ENCODE measurements around the gene MRPL53. TPM values are rescaled to one million over a fixed set of nuclear protein-coding genes. Genes with fewer than 3 reads are reported as not detected.

Gene MRPL53
- total RNA-seq, 1 experiment from 2014 or later, result 52.1 TPM

DNA sequence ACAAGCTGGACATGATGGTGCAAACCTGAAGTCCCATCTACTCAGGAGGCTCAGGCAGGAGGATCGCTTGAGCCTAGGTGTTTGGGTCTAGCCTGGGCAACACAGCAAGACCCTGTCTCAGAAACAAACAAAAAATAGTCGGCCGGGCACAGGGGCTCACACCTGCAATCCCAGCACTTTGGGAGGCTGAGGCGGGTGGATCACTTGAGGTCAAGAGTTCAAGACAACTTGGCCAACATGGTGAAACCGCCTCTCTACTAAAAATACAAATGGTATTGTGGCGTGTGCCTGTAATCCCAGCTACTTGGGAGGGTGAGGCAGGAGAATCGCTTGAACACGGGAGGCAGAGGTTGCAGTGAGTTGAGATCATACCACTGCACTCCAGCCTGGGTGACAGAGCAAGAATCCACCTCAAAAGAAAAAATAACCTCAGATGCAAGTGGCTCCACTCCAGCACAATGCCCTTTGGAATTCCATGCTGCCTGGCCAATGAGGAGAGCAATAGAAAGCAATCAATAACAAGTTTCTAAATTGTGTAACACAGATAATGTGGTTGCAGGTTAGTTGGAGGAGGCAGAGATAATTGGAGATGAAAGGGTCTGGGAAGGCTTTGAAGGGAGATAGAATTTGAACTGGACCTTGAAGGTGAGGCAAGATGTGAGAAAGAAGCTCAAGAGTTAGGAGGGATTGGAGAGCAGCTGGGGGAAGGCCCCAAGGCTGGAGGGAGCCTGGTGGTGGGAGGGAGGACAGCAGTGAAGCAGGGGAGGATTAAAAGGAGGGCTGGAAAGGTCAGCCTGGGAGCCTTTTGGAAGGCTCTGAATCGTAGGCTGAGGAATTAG lies 16.4 kb upstream of the MRPL53 start:
- CTCF ChIA-PET, result interaction anchor here (1.0 to 1.1 kb wide), 2 partner anchors 9 to 84 kb away, joined by 3 to 4 read pairs; no protein-coding TSS in a partner anchor

DNA sequence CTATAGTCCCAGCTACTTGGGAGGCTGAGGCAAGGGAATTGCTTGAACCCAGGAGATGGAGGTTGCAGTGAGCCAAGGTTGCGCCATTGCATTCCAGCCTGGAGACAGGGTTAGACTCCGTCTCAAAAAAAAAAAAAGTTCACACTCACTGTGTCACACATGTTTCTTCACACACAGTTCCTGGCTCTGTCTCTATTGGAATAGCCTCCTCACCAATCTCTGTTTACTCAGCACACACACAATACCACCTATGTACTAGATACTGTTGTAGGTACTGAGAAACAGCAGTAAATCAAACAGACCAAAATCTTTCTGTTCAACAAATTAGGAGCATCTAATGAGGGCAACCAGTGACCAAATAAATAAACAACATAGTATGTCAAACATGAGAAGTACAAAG lies 13.7 kb upstream of the MRPL53 start:
- Mint-ChIP-seq H3K36me3 (peaks cover 24% of the 10 kb centered on the region), H3K9me3 (no peaks in the 10 kb centered on the region), H3K27ac (no peak overlapping the region), H3K27me3 (ENCODE audit: low read depth) (no peaks in the 10 kb centered on the region), H3K4me3 (no peak overlapping the region), H3K4me1 (peaks cover 6% of the 10 kb centered on the region)
- ATAC-seq, result no peak
- ChIA-PET CTCF (no interaction called here), POLR2A (no interaction called here)
- TF ChIP-seq GRHL2 (CRISPR knock-in tag; IDR thresholded peaks at IDR 0.05; ENCODE audit: insufficient replicate concordance, severe bottlenecking), result no peak
- TF ChIP-seq TP53 (CRISPR knock-in tag; IDR thresholded peaks at IDR 0.05), result no peak
- TF ChIP-seq, protein P1, sequence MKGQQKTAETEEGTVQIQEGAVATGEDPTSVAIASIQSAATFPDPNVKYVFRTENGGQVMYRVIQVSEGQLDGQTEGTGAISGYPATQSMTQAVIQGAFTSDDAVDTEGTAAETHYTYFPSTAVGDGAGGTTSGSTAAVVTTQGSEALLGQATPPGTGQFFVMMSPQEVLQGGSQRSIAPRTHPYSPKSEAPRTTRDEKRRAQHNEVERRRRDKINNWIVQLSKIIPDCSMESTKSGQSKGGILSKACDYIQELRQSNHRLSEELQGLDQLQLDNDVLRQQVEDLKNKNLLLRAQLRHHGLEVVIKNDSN (CRISPR knock-in tag; IDR thresholded peaks at IDR 0.05), result no peak
- no peak for TF ChIP-seq OVOL2 (CRISPR knock-in tag; IDR thresholded peaks at IDR 0.05; ENCODE audit: borderline replicate concordance)
- TF ChIP-seq, protein P2, sequence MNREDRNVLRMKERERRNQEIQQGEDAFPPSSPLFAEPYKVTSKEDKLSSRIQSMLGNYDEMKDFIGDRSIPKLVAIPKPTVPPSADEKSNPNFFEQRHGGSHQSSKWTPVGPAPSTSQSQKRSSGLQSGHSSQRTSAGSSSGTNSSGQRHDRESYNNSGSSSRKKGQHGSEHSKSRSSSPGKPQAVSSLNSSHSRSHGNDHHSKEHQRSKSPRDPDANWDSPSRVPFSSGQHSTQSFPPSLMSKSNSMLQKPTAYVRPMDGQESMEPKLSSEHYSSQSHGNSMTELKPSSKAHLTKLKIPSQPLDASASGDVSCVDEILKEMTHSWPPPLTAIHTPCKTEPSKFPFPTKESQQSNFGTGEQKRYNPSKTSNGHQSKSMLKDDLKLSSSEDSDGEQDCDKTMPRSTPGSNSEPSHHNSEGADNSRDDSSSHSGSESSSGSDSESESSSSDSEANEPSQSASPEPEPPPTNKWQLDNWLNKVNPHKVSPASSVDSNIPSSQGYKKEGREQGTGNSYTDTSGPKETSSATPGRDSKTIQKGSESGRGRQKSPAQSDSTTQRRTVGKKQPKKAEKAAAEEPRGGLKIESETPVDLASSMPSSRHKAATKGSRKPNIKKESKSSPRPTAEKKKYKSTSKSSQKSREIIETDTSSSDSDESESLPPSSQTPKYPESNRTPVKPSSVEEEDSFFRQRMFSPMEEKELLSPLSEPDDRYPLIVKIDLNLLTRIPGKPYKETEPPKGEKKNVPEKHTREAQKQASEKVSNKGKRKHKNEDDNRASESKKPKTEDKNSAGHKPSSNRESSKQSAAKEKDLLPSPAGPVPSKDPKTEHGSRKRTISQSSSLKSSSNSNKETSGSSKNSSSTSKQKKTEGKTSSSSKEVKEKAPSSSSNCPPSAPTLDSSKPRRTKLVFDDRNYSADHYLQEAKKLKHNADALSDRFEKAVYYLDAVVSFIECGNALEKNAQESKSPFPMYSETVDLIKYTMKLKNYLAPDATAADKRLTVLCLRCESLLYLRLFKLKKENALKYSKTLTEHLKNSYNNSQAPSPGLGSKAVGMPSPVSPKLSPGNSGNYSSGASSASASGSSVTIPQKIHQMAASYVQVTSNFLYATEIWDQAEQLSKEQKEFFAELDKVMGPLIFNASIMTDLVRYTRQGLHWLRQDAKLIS (CRISPR knock-in tag; IDR thresholded peaks at IDR 0.05; ENCODE audit: borderline replicate concordance), result no peak
- TF ChIP-seq, protein P3, sequence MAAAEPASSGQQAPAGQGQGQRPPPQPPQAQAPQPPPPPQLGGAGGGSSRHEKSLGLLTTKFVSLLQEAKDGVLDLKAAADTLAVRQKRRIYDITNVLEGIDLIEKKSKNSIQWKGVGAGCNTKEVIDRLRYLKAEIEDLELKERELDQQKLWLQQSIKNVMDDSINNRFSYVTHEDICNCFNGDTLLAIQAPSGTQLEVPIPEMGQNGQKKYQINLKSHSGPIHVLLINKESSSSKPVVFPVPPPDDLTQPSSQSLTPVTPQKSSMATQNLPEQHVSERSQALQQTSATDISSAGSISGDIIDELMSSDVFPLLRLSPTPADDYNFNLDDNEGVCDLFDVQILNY (CRISPR knock-in tag; IDR thresholded peaks at IDR 0.05), result no peak
- TF ChIP-seq ELF4 (CRISPR knock-in tag; IDR thresholded peaks at IDR 0.05; ENCODE audit: low read depth), result no peak
- TF ChIP-seq NFE2L1 (CRISPR knock-in tag; IDR thresholded peaks at IDR 0.05), result no peak
- TF ChIP-seq, protein P4, sequence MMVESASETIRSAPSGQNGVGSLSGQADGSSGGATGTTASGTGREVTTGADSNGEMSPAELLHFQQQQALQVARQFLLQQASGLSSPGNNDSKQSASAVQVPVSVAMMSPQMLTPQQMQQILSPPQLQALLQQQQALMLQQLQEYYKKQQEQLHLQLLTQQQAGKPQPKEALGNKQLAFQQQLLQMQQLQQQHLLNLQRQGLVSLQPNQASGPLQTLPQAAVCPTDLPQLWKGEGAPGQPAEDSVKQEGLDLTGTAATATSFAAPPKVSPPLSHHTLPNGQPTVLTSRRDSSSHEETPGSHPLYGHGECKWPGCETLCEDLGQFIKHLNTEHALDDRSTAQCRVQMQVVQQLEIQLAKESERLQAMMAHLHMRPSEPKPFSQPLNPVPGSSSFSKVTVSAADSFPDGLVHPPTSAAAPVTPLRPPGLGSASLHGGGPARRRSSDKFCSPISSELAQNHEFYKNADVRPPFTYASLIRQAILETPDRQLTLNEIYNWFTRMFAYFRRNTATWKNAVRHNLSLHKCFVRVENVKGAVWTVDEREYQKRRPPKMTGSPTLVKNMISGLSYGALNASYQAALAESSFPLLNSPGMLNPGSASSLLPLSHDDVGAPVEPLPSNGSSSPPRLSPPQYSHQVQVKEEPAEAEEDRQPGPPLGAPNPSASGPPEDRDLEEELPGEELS (CRISPR knock-in tag; IDR thresholded peaks at IDR 0.05), result no peak
- TF ChIP-seq FOXP1 (CRISPR knock-in tag; IDR thresholded peaks at IDR 0.05; ENCODE audit: borderline replicate concordance), result no peak
- TF ChIP-seq, protein P5, sequence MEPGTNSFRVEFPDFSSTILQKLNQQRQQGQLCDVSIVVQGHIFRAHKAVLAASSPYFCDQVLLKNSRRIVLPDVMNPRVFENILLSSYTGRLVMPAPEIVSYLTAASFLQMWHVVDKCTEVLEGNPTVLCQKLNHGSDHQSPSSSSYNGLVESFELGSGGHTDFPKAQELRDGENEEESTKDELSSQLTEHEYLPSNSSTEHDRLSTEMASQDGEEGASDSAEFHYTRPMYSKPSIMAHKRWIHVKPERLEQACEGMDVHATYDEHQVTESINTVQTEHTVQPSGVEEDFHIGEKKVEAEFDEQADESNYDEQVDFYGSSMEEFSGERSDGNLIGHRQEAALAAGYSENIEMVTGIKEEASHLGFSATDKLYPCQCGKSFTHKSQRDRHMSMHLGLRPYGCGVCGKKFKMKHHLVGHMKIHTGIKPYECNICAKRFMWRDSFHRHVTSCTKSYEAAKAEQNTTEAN (CRISPR knock-in tag; IDR thresholded peaks at IDR 0.05), result no peak
- no peak for DNase-seq (ENCODE audit: low spot score)

More for the DNA sequence above, 16.4 kb upstream of the MRPL53 start:
- TF ChIP-seq ZNF121 (CRISPR knock-in tag; IDR thresholded peaks at IDR 0.05), result 0 out of 2 replicates have a peak, but pooled peaks have one; percentile 51
- peak; percentile 56 for TF ChIP-seq GABPB1 (CRISPR knock-in tag; IDR thresholded peaks at IDR 0.05)
- TF ChIP-seq, protein P6, sequence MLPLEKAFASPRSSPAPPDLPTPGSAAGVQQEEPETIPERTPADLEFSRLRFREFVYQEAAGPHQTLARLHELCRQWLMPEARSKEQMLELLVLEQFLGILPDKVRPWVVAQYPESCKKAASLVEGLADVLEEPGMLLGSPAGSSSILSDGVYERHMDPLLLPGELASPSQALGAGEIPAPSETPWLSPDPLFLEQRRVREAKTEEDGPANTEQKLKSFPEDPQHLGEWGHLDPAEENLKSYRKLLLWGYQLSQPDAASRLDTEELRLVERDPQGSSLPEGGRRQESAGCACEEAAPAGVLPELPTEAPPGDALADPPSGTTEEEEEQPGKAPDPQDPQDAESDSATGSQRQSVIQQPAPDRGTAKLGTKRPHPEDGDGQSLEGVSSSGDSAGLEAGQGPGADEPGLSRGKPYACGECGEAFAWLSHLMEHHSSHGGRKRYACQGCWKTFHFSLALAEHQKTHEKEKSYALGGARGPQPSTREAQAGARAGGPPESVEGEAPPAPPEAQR (CRISPR knock-in tag; IDR thresholded peaks at IDR 0.05), result no peak
- TF ChIP-seq, protein P7, sequence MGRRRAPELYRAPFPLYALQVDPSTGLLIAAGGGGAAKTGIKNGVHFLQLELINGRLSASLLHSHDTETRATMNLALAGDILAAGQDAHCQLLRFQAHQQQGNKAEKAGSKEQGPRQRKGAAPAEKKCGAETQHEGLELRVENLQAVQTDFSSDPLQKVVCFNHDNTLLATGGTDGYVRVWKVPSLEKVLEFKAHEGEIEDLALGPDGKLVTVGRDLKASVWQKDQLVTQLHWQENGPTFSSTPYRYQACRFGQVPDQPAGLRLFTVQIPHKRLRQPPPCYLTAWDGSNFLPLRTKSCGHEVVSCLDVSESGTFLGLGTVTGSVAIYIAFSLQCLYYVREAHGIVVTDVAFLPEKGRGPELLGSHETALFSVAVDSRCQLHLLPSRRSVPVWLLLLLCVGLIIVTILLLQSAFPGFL (CRISPR knock-in tag; IDR thresholded peaks at IDR 0.05; ENCODE audit: borderline replicate concordance), result 0 out of 2 replicates have a peak, but pooled peaks have one; percentile 57
- Mint-ChIP-seq H3K36me3 (peaks cover 45% of the 10 kb centered on the region), H3K27me3 (ENCODE audit: low read depth) (no peaks in the 10 kb centered on the region), H3K9me3 (no peaks in the 10 kb centered on the region), H3K4me1 (no peaks in the 10 kb centered on the region), H3K27ac (no peak overlapping the region), H3K4me3 (no peak overlapping the region)
- POLR2A ChIA-PET, result no interaction called here
- DNase-seq (ENCODE audit: low spot score) (no peak), ATAC-seq (peak; percentile 38; the same call in 1 of the 2 replicates)

Data from WTC11 (cell line).